GM12873 (cell line): ENCODE measurements around the gene ZNF775.

ENCODE experiments used
- CTCF ChIP-seq: IDR thresholded peaks from 2 replicates; pipeline ENCODE4 v1.5.1; 2012; ENCODE audit warnings: low read depth, mild to moderate bottlenecking, moderate library complexity, low read length, control low read depth; ENCODE audit not compliant: insufficient read depth; ENCODE audit errors: missing control alignments

The ZNF775 gene

GRCh38 chr7:150435390-150436073 is 56.4 kb downstream of the ZNF775 start:
- no peak for TF ChIP-seq CTCF

- TF ChIP-seq CTCF = no peak
These were observed 60.8 kb downstream of the ZNF775 start for GRCh38 chr7:150439967-150440366.

- TF ChIP-seq CTCF = no peak
These were observed 62.4 kb downstream of the ZNF775 start for GRCh38 chr7:150441524-150441923.

- no peak for TF ChIP-seq CTCF
These were observed 63.7 kb downstream of the ZNF775 start for GRCh38 chr7:150442811-150443210.

- TF ChIP-seq CTCF = no peak
These were observed 64.8 kb downstream of the ZNF775 start for GRCh38 chr7:150443793-150444540.

- TF ChIP-seq CTCF = no peak
These were observed 65.7 kb downstream of the ZNF775 start for GRCh38 chr7:150444674-150445365.

- TF ChIP-seq CTCF = no peak
These were observed 67.3 kb downstream of the ZNF775 start for GRCh38 chr7:150446288-150446938.
